GM12874 (cell line): ENCODE results near the gene SEMA6A.

ENCODE experiments used
- CTCF ChIP-seq: IDR thresholded peaks from 2 replicates; pipeline ENCODE4 v1.5.1; 2011; ENCODE audit warnings: low read depth, mild to moderate bottlenecking, control low read depth, low read length, moderate library complexity; ENCODE audit not compliant: insufficient read depth

SEMA6A gene

DNA sequence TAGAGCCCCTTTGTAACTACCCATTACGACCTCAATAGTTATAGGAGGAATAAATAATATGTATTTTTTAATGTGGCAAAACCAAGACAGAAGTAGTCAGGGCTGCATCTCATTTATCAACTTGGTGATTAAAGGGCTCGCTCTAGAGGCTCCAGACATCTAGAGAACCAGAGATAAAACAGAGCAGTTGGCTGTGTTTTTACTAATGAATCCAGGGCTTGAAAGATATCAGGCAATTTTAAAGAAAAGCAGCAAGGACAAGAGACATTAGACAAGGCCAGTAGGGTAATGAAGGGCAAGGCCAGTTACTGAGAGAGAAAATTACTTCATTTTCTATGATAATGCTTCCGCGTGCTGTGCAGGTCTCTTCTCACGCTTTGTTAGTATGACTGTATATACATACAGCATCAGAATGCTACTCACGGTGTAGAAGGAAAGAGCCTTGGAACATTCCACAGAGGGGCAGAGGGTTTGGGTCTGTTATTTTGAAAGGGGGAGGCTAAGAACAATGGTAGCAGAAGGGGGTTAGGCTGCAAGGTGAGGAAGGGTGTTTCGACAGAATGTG, 110.4 kb downstream of the SEMA6A start:
- no peak for TF ChIP-seq CTCF

- TF ChIP-seq CTCF, result no peak
Measured at GRCh38 chr5:116462500-116462899, 112.1 kb downstream of the SEMA6A start.

DNA sequence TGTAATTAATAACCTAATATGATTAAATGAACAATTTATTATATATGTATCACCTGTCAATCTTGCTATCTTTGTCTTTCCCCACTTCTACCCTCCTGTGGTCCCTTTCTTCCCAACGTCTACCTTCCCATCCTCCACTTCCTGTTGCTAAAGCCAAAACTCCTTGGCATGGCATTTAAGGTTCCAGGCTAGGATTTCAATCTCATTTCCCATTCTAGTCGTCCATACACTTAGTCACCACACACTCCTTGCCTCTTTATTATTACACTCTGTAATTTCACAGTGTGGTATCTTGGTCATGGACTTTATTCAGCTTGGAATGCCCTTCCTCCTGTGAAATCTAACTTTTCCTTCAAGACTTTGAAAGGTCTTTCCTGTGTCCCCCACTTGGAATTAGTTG, 115.3 kb downstream of the SEMA6A start:
- no peak for TF ChIP-seq CTCF

GRCh38 chr5:116457062-116457461, 117.6 kb downstream of the SEMA6A start:
- TF ChIP-seq CTCF, result no peak

- no peak for TF ChIP-seq CTCF
Measured at GRCh38 chr5:116456036-116456435, 118.6 kb downstream of the SEMA6A start.

GRCh38 chr5:116455061-116455460, 119.6 kb downstream of the SEMA6A start:
- TF ChIP-seq CTCF, result no peak

DNA sequence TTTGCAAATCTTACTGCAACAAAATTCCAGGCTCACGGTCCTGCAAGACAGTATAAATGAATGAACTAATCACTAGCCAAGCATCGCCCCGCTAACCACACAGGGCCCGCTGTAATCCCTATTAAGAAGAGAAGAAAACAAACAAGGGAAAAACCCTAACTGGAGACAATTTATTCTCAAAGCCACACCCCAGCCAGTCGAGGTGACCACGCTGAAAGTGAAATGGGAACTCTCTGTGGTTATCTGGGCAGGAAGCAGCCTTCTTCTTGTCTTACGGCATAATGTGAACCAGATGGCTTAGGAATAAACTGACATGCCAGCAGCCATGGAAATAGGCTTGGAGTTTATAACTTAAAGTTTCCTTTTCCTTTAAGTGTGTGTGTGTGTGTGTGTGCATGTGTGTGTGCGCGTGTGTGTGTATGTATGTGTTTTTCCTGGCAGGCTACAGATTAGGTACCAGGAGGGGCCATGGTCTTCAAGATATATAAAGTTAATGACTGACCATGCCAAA, 120.2 kb downstream of the SEMA6A start:
- no peak for TF ChIP-seq CTCF
